Activated naive CD8-positive, alpha-beta T cell treated with anti-CD3 and anti-CD28 coated beads for 36 hours (primary cell): ENCODE measurements around the gene ABAT. TPM values are rescaled to one million over a fixed set of nuclear protein-coding genes. Genes with fewer than 3 reads are reported as not detected.
"Not testable (repeated sequence)": the region's sequence is repeated elsewhere in the genome, so short reads cannot be mapped to it uniquely, and the experiment has no call there.

Experiments used
- DNase-seq: peaks from one replicate; pipeline ENCODE4 v3.0.0; 2021
- H3K27ac Mint-ChIP-seq: one replicate; pipeline ENCODE4 v1.8.0; 2022; ENCODE audit warnings: mild to moderate bottlenecking, moderate library complexity, mixed read lengths
- H3K27me3 Mint-ChIP-seq: one replicate; pipeline ENCODE4 v1.8.0; 2022; ENCODE audit warnings: mild to moderate bottlenecking, mixed read lengths
- H3K36me3 Mint-ChIP-seq: one replicate; pipeline ENCODE4 v1.8.0; 2021; ENCODE audit warnings: mild to moderate bottlenecking, mixed read lengths
- H3K4me1 Mint-ChIP-seq: one replicate; pipeline ENCODE4 v1.8.0; 2021; ENCODE audit warnings: mixed read lengths
- H3K4me3 Mint-ChIP-seq: one replicate; pipeline ENCODE4 v1.8.0; 2022; ENCODE audit warnings: mild to moderate bottlenecking, moderate library complexity, mixed read lengths
- H3K9me3 Mint-ChIP-seq: one replicate; pipeline ENCODE4 v1.8.0; 2022; ENCODE audit warnings: mixed read lengths
- total RNA-seq, 2 experiments: library from RNA; stranded (reverse); gene quantifications; one replicate each; pipeline ENCODE4 v1.2.3, GENCODE V29; 2021

ABAT gene
- total RNA-seq, 2 experiments from 2014 or later, result 4.1 to 4.8 TPM

DNA sequence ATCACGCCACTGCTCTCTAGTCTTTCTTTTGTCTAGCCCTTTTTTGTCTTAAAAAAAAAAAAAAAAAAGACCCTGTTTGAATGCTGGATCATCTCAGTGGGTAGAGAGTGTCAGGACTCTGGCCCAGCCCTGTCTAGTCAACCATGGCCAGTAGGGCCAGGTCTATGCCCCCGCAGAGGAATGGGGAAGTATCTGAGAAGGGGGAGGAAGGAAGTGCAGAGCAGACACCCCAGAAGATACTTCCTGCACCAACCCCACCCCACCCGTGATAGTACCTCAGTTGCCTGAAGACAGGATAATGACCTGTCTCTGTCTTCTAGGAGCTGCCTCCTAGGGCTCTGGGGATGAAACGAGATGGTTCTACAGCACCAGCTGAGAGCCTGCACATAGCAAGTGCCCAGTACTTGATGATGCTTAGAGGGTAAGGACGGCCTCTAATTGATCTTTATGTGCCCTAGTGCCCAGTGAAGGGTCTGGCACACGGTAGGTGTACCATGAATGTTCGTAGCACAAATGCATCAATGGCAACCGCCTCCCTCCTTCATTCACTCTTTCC, 55.4 kb downstream of the ABAT start:
- Mint-ChIP-seq H3K27ac (no peak overlapping the region), H3K4me3 (no peak overlapping the region)

DNA sequence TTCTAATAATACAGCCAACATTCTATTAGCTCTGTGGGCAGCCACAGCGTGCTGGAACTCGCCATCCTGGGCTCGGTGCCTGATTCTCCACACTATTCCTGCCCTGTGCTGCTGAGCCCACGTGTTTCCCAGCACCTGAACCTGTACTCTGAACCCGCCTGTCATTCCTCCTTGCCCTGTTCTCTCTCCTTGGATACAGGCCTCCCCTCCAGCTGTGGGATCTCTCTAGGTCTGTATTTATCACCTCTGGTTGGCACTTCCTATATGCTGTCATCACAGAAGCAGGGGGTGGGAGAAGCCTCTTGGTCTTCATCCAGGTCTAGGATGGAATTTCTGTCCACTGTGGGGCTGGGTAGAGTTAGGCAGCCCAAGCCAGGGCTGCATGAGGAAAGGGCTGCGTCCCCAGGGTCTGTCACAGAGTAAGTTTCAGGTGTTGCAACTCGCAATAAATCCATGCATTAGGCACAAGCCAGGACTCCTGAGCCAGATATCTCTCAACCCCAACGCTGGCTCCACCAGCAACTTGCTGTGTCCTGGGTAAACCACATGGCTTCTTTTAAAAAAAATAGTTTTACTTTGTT, 56.0 kb downstream of the ABAT start:
- Mint-ChIP-seq H3K27ac (no peak overlapping the region), H3K4me1 (peaks cover 12% of the 10 kb centered on the region), H3K9me3 (no peaks in the 10 kb centered on the region), H3K36me3 (peaks cover 7% of the 10 kb centered on the region), H3K27me3 (no peaks in the 10 kb centered on the region), H3K4me3 (no peak overlapping the region)
- no peak for DNase-seq

More for the DNA sequence above, 55.4 kb downstream of the ABAT start:
- DNase-seq, result no peak
- no peaks in the 10 kb centered on the region for H3K9me3 Mint-ChIP-seq
- peaks cover 12% of the 10 kb centered on the region for H3K4me1 Mint-ChIP-seq
- H3K36me3 Mint-ChIP-seq, result peaks cover 7% of the 10 kb centered on the region
- H3K27me3 Mint-ChIP-seq, result no peaks in the 10 kb centered on the region

DNA sequence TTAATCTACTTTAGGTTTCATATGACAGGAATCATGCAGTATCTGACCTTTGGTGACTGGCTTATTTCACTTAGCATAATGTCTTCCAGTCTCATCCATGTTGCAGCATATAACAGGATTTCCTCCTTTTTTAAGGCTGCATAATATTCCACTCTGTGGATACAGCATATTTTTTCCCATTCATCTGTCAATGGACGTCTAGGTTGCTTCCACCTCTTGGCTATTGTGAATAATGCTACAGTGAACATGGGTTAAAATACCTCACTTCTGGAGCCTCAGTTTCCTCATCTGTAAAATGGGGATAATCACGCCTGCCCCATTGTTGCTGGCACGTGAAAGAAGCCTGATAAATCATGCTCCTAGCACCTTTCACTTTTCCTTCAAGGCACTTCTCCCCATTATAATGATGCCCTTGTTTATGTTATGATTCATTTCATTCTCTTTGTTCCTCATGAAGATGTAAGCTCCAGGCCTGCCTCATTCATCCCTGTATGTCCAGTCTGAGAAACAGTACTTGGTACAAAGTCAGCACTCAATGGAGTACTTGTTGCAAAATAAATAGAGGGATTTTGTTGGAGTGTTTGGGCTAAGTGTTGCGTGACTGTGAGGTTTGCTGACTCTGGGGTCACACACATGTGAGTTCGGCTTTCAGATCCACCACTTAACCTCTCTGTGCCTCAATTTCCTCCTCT, 59.6 kb downstream of the ABAT start:
- Mint-ChIP-seq H3K4me3 (no peak overlapping the region), H3K27ac (no peak overlapping the region), H3K36me3 (peaks cover 7% of the 10 kb centered on the region), H3K27me3 (no peaks in the 10 kb centered on the region), H3K4me1 (peaks cover 4% of the 10 kb centered on the region), H3K9me3 (no peaks in the 10 kb centered on the region)
- no peak for DNase-seq

DNA sequence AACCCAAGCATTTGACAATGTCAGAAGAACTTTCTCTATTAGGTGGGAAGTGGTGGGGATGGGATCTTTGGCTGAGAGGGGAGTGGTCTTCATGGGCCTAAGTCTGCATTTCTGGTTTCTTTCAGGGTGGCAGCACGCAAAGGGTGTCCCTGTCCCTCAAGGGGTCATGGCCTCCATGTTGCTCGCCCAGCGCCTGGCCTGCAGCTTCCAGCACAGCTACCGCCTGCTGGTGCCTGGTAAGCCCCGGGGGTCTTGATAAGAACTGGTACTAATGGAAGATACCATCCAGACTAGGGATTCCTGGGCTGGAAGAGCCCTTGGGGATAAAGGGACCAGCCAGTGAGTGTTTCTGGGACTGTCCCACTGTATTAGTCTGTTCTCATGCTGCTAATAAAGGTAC, 61.2 kb downstream of the ABAT start:
- H3K4me1 Mint-ChIP-seq, result no peaks in the 10 kb centered on the region
- peaks cover 7% of the 10 kb centered on the region for H3K36me3 Mint-ChIP-seq
- H3K27ac Mint-ChIP-seq, result no peak overlapping the region
- no peak for DNase-seq
- H3K27me3 Mint-ChIP-seq, result no peaks in the 10 kb centered on the region
- no peaks in the 10 kb centered on the region for H3K9me3 Mint-ChIP-seq
- no peak overlapping the region for H3K4me3 Mint-ChIP-seq

DNA sequence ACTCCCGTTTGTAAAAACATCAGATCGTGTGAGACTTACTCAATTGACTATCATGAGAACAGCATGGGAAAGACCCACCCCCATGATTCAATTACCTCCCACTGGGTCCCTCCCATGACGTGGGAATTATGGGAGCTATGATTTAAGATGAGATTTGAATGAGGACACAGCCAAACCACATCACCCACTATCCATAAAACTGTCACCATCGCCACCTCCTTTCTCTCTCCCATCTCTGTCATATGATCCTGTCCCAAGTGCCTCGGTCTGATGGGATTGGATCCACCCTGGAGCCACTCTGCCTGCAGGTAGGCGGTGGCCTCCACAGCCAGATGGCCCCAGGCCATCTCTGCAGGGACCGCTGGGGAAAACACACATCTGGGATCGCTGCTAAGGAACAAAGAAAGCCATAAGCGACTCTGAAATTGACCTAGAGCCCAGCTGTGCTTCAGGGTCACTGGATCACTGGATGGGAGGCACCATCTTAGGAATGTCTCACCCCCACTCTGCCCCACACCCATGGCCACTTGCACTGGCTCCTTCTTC, 61.8 kb downstream of the ABAT start:
- Mint-ChIP-seq H3K4me3 (no peak overlapping the region), H3K36me3 (peaks cover 7% of the 10 kb centered on the region), H3K27ac (no peak overlapping the region), H3K9me3 (no peaks in the 10 kb centered on the region), H3K4me1 (no peaks in the 10 kb centered on the region), H3K27me3 (no peaks in the 10 kb centered on the region)
- no peak for DNase-seq

DNA sequence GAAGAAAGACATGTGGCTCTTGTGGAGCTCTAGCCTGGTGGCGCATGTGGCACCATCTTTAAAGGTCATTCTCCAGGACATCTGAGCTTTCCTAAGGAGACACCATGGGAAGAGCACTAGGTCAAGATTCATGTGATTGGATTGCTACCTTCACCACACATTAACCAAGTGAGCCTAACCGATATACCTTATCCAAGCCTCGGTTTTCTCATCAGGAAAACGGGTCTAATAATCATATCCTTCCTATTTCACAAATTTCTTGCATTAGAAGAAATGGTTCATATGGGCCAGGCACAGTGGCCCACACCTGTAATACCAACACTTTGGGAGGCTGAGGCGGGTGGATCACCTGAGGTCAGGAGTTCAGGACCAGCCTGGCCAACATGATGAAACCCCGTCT, 64.7 kb downstream of the ABAT start:
- peaks cover 6% of the 10 kb centered on the region for H3K36me3 Mint-ChIP-seq
- no peaks in the 10 kb centered on the region for H3K4me1 Mint-ChIP-seq
- H3K4me3 Mint-ChIP-seq, result no peak overlapping the region
- no peaks in the 10 kb centered on the region for H3K27me3 Mint-ChIP-seq
- DNase-seq, result no peak
- H3K9me3 Mint-ChIP-seq, result peaks cover 2% of the 10 kb centered on the region
- H3K27ac Mint-ChIP-seq, result no peak overlapping the region

DNA sequence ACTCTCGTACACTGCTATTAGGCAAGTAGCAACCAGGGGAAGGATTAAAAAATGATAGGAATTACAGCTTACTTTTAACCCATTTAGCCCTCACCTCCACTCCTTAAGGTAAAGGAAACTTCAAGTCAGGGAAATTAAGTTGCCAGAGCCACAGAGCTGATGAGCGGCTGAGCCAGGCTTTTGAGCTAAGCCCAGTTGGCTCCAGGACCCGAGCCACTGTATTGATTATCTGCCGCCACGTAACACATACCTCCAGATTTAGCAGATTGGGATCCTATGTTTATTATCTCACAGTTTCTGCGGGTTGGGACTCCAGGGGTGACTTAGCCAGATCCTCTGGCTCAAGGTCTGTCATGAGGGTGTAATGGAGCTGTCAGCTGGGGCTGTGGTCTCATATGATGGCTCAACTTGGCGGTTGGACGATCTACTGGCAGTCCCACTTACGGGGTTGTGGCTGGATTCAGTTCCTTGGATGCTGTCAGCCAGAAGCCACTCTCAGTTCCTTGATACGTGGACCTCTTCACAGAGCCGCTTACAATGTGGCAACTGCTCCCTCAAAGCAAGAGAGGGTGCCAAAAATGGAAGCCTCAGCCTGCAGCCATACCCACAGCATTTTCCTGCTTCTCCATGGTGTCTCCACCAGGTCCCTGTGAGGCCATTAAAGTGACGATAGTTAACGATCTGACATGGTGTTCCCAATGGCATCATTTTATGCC, 65.7 kb downstream of the ABAT start:
- Mint-ChIP-seq H3K4me1 (no peaks in the 10 kb centered on the region), H3K27me3 (no peaks in the 10 kb centered on the region), H3K9me3 (peaks cover 2% of the 10 kb centered on the region), H3K27ac (no peak overlapping the region), H3K36me3 (peaks cover 2% of the 10 kb centered on the region), H3K4me3 (no peak overlapping the region)
- no peak for DNase-seq

DNA sequence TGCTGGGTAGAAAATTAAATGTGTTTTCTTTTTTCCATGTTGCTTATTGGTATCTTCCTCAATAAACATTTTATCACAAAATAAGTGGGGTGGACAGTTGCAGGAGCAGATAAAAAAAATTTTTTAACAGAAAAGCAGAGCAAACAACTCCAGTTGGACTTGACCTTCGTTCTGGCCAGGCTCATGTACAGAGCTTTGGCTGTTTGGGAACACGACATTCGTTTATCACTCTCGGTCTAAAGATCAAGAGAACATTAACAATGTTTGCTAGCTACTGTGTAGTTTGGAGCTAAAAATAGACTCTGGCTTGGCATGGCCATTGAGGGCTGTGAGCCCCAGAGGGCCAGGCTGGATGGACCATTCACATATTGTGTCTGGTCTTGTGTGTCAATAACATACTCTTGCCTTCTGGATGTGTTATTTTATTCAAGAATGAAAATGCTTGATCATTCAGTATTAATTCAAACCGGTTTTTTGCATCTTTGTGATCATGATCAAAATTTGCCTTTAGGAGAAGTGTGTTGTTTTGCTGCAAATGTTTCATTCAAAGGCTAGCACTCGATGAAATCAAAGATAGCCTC, 66.4 kb downstream of the ABAT start:
- DNase-seq, result no peak
- Mint-ChIP-seq H3K27ac (no peak overlapping the region), H3K4me3 (no peak overlapping the region), H3K4me1 (no peaks in the 10 kb centered on the region), H3K9me3 (peaks cover 2% of the 10 kb centered on the region), H3K27me3 (no peaks in the 10 kb centered on the region), H3K36me3 (peaks cover 2% of the 10 kb centered on the region)

DNA sequence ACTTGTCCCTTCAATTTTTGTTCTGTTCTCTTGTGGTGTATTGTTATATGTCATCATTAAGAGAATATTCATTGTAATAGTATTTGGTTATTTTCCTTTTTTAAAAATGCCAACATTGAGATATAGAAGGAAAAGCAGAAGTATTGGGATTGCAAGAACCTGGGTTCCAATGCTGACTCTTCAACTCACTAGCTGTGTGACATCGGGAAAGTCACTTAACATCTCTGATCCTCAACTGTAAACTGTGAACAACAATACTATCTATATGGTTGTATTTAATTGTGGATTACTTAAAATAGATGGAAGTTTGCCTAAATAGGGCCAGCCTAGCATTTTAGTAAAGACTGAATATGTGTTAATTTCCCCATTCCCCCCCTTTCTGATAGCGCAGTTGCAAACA, 67.2 kb downstream of the ABAT start:
- Mint-ChIP-seq H3K27ac (no peak overlapping the region), H3K4me3 (no peak overlapping the region), H3K9me3 (peaks cover 2% of the 10 kb centered on the region), H3K4me1 (no peaks in the 10 kb centered on the region), H3K36me3 (peaks cover 2% of the 10 kb centered on the region), H3K27me3 (no peaks in the 10 kb centered on the region)
- no peak for DNase-seq

DNA sequence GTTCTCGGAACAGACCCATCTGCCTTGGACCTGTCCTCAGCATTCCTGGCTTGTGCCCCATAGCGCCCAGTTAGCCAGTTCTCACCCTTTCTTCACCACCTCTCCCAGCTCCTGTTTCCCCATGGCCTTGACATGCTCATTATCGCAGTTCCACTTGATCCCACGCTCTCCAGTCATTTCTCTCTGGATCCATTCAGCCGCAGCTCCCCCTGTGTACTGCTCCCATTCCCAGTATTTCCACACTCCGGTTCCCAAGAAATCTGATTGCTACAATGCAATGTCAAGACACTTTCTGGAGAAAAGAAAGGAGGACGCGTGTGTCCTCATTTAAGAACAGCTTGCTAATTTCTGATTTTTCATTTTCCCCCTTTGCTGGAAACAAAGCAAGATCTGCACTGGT, 67.7 kb downstream of the ABAT start:
- H3K9me3 Mint-ChIP-seq, result peaks cover 2% of the 10 kb centered on the region
- no peak for DNase-seq
- H3K27me3 Mint-ChIP-seq, result no peaks in the 10 kb centered on the region
- peaks cover 2% of the 10 kb centered on the region for H3K36me3 Mint-ChIP-seq
- no peaks in the 10 kb centered on the region for H3K4me1 Mint-ChIP-seq
- no peak overlapping the region for H3K27ac Mint-ChIP-seq
- H3K4me3 Mint-ChIP-seq, result no peak overlapping the region

DNA sequence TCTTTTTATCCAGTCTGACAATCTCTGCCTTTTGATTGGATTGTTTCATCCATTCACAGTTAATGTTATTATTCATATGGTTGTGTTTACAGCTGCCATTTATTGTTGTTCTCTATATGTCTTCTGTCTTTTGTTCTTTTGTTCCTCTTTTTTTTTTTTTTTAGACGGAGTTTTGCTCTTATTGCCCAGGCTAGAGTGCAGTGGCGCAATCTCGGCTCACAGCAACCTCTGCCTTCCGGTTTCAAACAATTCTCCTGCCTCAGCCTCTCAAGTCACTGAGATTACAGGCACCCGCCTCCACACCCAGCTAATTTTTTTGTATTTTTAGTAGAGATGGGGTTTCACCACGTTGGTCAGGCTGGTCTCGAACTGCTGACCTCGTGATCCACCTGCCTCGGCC, 74.5 kb downstream of the ABAT start:
- H3K9me3 Mint-ChIP-seq, DNase-seq, H3K27ac Mint-ChIP-seq, H3K36me3 Mint-ChIP-seq, H3K27me3 Mint-ChIP-seq, H3K4me3 Mint-ChIP-seq, H3K4me1 Mint-ChIP-seq: not testable (repeated sequence)

DNA sequence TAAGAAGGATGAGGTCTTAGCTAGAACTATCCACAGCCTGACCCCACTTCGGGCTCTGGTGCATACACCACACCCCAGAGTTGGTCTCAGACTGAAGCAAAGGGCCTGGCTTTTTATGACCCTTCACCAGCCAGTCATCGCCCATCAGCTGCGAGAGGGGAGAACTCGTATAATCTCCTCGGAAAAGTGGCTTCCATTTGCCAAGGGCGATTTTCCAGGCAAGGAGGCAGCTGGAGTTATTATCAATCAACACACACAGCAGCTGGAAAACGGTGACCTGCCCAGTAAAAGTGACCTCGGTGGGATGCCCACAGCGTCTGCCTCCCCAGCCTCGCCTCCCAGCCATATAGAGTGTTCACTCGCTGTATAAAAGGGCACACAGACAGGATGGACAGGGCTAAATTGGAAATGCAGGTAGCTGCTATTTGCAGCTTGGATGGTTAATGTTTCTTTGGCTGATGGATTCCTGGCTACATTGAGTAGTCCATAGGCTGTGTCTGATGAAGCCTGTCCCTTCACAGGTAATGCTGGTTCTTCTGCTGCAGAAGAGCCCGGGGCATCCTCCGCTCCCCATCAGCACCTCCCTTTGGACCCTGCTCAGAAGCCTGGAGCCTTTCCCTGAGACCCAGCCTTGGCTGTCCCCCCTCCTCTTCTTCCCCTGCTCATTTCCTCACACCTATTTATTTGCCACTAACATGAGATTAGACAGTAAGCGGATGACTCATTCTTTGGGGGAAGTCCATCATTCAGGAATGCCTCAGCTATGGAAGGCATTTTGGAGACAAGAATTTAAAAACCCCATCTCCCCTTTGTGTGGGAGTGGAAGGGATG, 77.3 kb downstream of the ABAT start:
- Mint-ChIP-seq H3K4me1 (no peaks in the 10 kb centered on the region), H3K4me3 (no peak overlapping the region), H3K9me3 (no peaks in the 10 kb centered on the region), H3K36me3 (peaks cover 3% of the 10 kb centered on the region), H3K27ac (no peak overlapping the region), H3K27me3 (no peaks in the 10 kb centered on the region)
- DNase-seq, result no peak

DNA sequence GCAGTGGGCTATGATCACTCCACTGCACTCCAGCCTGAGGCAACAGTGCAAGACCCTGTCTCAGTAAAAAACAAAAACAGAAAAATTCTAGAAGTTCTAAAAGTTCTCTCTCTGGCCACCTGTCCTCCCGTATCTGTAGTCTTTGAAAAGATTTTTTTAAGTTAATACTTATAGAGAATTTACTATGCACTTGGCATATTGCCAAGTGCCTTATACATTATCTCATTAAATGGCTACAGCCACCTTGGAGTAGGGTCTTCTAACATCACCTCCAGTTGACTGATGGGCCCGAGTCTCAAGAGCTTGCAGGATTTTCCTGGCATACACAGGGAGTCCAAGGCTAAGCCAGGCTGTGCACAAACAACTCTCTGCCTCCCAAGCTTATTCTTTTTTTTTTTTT, 78.3 kb downstream of the ABAT start:
- no peak for DNase-seq
- H3K27me3 Mint-ChIP-seq, result no peaks in the 10 kb centered on the region
- H3K27ac Mint-ChIP-seq, result no peak overlapping the region
- peaks cover 3% of the 10 kb centered on the region for H3K36me3 Mint-ChIP-seq
- H3K4me3 Mint-ChIP-seq, result no peak overlapping the region
- H3K4me1 Mint-ChIP-seq, result no peaks in the 10 kb centered on the region
- H3K9me3 Mint-ChIP-seq, result no peaks in the 10 kb centered on the region

DNA sequence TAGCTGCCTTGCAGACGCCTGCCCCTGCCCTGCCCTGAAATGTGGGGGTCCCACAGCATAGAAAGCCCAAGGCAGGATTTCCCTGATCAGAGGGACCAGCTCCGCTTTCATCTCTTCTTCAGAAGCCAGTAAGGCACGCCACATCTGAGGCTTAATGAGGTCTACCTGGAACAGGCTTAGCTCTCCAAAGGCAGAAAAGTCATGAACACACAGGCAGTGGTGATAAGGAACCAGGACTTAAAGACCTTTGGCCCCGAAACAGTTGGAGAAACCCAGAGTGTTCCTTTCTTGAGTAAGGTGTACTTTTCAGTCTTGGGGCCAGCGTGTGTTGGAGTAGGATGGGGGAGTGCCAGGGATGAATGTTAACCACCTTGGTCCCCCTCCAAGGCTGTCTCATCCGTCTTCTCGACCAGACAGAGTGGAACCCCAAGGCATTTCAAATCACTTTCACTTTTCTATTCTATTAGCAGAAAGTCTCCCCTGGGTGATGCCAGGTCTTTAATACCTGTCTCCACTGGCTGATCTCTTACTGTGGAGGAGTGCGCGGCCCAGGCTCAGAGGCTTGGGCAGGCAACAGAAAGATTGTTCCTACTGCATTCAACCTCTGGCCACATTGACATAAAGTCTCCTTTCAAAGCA, 79.1 kb downstream of the ABAT start:
- Mint-ChIP-seq H3K27ac (no peak overlapping the region), H3K36me3 (peaks cover 3% of the 10 kb centered on the region), H3K27me3 (no peaks in the 10 kb centered on the region), H3K4me3 (no peak overlapping the region), H3K9me3 (no peaks in the 10 kb centered on the region), H3K4me1 (no peaks in the 10 kb centered on the region)
- DNase-seq, result no peak
